Activated CD4-positive, alpha-beta T cell treated with anti-CD3 and anti-CD28 coated beads for 48 hours (primary cell): ENCODE measurements around the gene DDX5.
"Not testable (repeated sequence)": the region's sequence is repeated elsewhere in the genome, so short reads cannot be mapped to it uniquely, and the experiment has no call there.

ENCODE experiments used
- DNase-seq: peaks from one replicate; pipeline ENCODE4 v3.0.0-alpha.2; 2020

DDX5 gene

DNA sequence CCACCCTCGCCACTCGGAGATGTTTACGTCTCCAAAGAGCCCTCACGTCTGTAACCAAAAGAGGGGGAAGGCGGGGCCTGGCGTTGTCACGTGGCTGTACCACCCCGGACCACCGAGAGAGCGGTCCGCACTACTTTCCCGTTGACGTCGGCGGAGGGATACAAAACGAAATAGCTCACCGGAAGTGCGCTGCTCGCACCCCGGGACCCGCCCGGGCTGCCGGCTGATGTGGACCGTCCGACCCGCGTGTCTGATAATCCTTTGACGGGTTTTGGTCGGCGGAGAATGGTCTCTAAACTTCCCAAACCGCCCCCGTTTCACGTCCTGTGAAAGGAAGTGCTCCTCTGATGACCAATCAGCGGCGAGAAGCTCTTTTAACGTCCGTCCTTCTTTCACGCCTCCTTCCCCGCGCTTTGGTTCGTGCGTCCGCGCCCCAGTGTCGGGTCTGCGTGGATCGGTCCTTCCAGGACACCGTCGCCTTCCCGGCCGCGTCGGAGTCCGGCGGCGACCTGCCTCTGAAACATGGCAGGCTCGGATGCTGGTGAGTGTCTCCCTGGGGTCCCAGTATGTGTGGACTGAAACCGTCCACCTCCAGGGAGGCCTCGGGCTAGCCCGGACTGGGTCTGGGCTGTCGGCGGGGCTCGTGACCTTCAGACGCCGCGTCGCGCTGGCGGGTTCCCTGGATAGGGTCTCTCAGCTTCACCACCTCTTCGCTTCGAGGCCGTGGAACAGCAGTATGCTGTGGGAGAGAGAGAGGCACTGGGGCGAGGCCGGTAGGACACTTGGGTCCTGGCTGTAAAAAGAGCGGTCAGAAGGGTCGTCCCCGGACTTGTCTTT is 705 bp upstream of the DDX5 start, which contains the start of gene CEP95:
Gene CEP95, plus strand, starts transcription at position 402 of the 837 bp plus-strand sequence. Its CDS starts 121 bp downstream, at position 523.
- peak; percentile 97 for DNase-seq

DNA sequence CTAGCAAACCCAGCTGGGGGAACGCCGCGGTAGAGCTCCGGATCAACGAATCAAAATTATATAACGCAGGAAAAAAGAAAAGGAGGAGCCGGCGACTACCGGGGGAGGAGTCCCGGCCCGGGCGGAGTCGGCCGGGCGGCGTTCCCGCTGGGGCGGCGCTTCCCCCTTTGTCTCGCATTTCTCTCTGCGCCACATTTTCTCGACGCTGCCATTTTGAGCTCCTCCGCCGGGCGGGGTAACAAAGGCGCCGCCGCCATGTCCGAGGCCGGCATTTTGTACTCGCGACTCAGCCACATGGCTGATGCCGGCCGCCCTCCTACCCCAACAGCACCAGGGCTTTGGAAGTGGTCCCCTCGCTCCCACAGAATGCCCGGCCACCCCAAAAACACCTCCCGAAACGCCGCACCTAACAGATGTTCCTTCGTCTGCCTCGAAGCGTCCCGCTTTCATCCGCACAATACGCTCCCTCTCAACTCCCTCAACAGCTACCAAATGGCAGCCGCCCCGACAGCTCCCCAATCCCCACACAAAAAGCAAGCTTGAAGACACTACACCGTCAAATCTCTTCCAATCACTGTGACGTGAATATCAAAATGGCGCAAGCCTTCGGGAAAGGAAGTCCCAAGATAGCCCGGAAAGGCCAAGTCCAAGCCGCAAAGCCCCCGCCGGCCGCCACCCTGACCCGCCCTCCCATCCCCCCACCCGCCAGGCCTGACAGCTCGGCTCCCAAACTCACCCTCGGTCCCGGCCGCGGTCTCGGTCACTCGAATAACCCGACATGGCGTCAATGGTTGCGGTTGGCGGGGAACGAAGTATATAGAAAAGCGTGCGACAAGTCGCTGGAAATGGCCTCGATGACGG is 519 bp downstream of the DDX5 start:
- peak; percentile 90 for DNase-seq

DNA sequence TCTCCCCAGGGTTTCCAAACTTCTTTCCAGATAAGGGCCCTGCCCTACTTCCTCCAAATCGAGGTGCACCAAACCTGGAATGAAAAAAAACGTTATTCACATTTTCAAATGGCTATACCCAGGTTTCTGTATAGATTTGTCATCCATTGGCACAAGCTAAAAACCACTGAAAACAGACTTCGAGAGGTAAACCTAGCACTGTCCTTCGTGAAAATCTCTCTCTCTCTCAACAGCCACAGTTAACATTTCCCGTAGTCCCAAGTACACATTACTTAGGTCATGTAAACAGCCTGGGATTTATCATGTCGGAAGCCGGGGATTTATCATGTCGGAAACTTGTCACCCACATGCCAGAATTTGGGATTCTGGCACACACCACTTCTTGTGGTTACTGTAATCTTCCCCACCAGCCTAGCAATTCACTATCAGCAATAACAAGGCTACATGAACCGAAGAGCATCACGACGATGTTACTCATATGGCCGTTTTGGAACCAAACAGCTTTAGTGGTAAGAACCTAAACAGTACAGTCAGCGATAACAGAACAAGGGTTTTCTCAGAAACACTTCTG is 1.2 kb downstream of the DDX5 start:
- no peak for DNase-seq

DNA sequence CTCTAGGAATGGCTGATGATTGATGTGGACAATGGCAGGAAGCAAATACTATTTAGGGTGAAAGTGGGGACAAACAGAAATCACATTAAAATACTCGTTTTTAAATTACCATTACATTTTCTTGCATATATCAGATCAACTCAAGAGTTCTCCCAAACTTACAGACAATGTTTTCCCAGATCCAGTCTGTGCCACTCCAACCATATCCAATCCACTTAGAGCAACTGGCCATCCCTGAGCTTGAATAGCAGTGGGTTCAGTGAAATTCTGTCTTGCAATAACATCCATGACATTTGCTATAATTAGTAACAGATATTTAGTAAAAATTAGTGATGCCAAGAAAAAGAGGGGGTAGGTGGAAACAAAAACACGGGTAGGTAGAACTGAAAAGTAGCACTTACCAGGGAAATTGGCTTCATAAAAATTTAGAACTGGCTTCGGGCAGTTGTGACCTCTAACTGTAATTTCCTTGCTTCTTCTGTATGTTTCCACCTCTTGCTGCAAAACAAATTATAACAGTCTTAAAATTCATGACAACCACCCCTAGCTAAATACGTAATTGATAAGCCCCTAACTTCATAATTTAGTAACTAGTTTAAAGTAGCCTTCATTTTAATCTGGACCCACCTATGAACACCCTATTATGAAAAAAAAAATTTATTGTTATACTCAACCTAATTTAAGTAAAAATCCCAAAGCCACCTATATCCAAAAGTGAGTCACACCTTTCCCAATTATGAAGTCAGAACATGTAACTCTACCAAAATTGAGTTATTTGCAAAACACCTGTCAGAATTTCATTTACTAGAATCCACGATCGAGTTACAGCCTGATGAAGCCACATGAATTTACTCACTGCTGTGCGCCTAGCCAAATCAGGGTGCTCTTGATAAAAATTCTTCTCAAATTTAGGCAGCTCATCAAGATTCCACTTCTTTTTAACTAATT is 2.0 kb downstream of the DDX5 start:
- no peak for DNase-seq

DNA sequence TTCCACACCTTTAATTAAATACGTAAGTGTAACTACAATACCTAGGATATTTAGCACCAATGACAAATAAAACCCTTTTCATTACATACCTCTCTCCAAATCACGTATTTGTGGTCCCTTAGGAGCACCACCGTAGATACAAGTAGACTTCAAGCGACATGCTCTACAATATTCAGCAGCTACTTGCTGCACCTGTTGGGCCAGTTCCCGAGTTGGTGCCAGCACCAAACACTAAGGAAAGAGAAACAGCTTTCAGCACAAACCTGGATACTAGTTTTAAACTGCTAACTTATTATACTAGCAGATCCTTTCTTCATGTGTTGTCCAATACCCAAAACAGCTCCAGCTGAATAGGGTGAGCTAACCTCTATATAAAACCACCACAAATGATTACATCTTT is 2.7 kb downstream of the DDX5 start:
- DNase-seq: no peak

DNA sequence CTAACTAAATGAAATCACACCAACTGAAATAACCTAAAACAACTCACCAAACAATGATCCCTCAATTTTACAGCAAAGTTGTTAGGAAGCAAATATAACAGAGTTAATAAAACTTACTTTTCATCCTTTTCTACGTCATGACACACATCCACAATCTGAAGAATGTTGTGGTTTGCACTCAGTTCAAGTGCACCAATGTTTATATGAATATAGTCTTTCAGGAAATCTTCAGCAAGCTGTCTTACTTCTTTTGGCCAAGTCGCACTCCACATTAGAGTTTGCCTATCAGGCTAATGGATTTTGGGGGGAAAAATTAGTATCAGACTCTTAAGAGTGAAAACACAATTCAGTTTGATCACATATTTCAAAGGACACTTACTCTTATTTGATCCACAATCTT is 3.3 kb downstream of the DDX5 start:
- no peak for DNase-seq

DNA sequence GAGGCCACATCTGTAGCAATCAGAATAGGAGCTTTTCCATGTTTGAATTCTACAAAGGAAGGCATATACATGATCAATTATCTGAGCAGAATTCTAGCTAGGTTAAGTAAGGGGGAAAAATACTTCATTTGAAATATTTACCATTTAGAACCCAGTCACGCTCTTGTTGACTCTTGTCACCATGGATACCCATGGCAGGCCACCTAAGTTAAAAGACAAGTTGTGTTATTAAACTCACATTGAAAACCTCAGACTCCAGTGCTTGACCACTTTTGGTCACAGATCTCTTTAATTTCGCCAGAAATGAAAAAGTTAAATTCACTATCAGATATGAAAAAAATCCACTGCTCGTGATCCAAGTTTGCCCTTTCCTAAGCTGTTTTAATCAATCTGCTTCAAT is 4.1 kb downstream of the DDX5 start:
- DNase-seq: no peak

DNA sequence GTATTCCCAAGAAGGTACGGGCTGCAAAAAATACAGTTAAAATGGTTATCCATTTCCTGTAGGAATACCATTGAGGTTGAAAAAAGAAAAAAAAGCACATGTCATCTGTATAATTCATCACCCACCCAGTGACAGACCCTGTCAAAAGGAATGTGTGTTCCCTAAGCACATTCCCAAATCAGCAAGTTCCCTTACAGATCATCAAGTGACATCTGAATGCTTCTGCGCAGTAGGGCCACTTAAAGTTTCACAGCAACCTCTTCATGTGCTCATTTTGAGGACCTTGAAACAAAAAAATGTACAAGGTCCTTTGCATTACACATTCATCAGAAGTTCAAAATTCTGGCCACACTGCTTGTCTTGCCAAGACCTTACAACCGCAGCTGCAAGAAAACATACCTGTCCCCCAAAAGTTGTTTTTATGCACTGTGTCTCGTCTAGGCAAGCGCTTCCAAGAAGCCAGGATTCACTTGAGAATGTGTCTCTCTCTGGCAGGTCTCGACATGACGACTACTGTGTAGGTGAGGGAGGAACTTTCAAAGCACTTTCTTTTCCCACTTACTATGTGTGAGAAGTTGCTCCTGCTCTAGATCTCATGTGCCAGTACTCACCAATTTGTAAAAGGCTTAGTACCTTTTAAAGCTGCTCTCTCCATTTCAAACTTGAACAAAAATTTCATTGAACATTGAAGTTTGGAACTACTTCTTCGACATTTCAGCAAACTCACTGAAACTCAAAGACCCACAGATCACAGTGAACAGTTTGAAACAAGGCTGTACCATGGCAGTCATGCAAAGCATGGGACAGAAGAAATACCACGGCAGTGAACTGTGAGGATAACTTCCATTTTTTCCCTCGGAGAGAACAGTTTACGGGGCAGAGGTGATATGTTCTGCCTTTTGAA is 5.0 kb downstream of the DDX5 start:
- no peak for DNase-seq

DNA sequence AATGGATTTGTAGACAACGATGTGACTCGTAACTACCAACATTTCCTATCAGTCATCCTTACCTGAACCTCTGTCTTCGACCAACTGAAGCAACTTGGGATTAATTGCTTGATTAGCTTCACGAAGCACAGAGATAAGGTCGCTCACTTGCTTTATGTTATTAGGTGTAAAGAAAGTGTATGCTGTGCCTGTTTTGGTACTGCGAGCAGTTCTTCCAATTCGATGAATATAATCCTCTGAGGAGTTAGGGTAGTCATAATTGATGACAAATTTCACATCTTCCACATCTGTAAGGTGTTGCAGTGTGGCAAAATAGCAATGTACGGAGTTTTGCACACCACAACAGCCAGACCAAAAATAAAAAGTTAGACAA is 5.6 kb downstream of the DDX5 start:
- no peak for DNase-seq

DNA sequence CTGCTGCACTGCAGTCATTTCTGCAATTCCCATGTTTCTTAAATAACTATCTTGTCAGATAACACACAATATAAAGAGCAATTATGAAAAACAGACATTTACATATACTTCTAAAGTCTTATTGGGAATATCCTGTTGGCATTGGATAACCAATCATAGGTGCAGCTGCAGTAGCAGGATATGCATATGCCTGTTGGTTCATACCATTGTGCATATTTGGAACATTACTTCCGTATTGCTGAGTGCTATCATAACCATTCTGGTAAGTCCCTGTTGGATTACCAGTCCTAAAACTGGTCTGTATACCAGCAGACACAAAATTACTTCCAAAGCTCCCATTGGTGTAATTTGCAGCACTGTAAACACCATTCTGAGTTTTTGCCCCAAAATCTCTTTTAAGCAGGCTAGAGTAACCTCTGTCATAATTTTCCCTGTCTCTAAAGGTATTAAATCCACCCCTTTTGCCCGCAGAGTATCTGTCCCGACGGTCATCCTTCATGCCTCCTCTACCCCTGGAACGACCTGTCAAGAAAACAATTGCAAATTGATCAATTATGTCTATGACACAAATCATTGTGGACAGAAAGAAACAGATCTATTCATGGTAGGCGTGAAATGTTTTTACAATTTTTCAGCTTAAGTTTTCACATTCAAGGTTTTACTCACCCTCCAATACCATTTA is 6.1 kb downstream of the DDX5 start:
- no peak for DNase-seq

DNA sequence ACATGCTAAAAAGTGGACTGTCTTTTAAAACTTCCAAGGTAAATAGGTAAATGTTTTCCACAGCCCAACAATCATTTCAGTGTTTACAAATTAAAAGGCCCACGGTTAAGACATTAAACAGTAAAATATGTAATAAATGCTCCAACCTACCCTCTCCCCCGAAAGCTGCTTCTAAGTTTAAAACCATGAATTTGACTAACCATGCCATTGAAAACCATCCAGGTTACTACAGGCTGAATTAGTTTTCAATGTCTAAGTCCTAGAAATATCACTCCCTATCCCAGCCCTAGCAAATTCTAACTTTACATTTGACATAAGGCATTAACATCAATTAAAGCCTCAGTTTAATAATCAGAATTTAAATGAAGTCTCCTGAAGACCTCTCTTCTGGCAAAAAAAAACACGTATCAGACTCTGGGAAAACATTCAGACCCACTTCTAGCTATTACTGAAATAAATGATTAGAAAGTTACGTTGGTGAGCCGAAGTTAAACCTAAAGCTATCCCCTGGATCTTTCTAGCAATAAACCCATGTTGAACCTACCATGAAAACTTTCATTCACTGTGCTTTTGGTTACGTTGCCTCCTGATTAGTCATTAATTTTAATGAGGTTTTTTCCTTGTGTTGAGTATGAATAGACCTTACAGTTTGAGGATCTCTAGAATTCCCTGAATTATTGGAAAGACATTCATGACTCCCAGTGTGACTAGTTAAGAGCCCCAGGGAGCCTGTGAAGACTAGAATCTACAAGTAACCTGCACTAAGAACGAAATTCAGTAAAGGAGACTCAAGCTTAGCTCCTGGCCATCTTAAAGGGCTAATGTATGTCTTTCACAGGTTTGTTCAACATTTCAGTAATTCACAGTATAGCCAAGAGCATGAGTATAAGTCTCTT is 7.5 kb downstream of the DDX5 start:
- no peak for DNase-seq

DNA sequence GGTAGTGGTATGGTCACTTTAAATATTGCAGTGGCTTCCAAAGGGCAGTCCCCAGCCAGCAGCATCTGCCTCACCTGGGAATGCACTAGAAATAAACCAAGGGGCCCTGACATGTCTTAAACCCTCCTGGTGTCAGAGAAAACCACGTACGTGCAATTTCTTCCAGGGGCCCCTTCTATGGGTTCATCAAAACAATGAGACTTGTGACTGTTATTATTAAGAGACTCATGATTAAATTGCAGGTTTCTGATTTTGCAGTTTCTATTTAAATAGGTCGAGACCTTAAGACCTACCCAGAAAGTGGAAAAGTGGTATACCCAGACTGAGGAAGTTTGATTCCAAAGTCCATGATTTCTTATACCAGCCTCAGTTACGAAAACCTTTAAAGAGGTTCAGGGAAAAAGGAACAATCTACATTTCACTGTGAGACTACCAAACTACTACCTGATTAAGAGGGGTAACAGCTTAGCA is 8.5 kb downstream of the DDX5 start:
- no peak for DNase-seq

DNA sequence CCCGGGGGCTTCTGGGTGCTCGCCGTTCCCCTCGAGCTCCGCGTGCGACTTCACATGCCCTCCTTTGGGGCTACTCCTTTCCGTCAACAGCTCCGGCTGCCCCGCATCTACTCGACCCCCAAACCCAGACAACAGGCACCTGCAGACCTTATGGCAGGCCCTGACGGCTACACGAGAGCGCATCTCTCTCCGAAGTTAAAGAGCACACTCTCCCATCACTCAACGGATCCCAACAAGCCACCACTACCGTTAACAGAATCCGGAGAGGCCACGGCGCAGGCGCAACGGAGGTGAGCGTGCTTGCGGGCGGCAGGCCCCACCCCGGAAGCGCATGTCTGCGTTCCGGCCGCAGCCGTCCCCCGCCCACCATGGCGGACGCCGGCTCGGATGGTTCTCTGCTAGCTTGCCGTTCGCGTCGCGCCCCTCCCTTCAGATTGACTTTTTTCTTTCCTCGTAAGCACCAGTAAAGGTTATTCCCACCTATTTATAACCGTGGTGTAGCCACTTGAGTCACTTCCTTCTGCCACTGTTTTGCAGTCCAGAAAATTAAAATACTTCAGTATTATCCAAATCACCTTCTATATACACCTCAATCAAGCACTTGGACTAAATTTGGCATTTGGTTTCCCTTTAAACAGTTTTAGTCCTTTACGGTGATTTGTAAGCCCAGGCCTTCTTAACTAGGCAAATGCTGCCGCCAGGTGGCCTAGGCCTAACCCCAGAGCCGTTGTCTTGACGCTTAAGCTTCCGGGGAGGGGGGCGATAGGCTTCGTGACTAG is 9.1 kb downstream of the DDX5 start, which contains the start of gene POLG2:
Gene POLG2, minus strand, starts transcription at position 269 of the 779 bp plus-strand sequence. Its CDS starts 86 bp downstream, at position 183.
- peak; percentile 97 for DNase-seq

DNA sequence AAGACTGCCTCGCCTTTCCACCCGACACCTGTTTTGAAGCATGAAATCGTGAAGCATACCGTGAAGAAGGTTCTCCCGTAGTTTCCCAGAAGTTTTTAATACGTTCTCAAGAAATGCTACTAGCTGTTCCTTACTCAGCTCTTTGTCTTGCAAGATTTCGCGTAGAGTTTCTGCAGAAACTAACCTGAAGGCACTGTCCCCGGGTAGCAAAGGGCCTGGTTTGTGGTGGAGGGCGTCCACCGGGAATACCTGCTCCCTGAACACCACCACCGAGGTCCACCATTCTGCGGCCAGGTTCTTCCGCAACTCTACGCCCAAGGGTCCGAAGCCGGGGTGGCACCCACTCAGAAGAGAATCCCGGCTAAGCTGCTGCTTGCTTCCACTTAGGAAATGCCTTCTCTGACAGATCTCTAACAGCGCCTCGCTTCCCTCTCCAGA is 9.7 kb downstream of the DDX5 start:
- no peak for DNase-seq

DNA sequence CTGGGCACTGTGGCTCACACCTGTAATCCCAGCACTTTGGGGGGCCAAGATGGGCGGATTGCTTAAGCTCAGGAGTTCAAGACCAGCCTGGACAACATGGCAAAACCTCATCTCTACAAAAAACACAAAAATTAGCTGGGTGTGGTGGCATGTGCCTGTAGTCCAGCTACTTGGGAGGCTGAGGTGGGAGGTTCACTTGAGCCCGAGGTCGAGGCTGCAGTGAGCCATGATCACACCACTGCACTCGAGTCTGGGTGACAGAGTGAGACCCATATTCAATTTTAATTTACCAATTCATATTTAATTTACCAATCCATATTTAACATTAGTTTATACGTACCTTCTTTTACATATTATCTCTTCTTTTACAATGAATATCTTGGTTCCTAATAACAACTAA is 10.8 kb downstream of the DDX5 start:
- DNase-seq: not testable (repeated sequence)

DNA sequence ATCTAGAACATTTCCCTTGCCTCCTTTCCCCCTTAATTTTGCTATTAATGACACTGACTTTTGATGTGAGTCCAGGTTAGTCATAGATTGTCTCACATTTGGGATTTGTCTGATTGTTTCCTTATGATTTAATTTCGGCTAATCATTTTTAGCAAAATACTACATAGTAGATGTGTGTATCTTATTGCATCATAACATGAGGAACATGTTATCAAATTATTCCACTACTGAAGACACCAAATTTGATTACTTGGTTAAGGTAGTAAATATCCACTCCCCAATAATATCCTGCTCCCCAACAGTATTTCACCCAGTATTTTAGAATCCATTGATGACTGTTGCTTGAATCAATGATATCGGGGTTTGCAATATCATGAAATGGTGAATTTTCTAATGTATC is 12.0 kb downstream of the DDX5 start:
- DNase-seq: no peak

DNA sequence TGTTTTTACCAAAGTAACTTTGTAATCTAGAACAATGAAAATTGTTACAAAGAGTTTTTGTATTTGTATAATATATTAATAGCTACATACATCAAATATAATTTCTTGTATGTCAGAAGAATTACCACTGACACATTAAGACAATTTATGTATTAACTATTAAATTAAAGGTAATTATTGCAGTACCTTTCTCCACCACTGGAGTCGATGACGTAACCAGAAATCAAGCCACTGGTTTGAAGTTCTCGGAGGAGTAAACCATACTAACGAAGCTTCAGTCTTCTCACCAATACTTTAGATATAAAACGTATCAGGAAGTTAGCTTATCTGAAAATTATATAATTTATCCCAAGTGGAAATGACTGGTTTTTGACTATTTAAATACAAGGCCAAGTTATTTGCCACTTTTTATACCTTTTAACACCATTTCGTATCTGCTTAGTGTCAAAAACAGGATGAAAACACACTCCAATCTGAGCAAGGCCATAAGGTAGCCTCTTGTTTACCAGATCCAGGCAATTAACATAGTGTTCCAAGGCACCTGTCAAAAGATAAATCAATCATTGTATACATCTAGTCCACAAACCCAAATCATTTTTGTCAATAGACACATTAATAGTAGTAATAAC is 13.5 kb downstream of the DDX5 start:
- DNase-seq: peak; percentile 33

DNA sequence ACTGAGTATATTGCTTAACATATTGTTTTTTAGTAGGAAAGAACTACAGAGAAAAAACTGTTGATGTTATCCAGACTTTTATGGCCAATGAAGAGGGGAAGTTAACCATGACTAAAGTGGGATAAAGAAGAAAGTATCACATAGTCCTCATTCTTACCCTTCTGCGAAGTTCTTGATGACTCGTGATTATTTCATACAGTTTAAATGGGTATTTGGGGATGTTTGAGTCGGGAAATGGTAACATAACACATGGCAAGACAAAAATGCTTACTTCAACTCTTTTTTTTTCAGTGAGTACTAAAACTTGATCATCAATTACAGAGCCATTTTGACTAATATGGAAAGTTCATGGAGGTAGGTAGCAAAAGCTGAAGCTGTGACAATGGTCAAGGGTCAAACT is 14.1 kb downstream of the DDX5 start:
- DNase-seq: no peak
